Measurements from ENCODE around the gene NCOA5.

The NCOA5 gene

GRCh38 chr20:46088409-46089166 lies 1.2 kb downstream of the NCOA5 start:
- DNase-seq = no peak

- no peak for DNase-seq
Measured at GRCh38 chr20:46087161-46087560, 2.6 kb downstream of the NCOA5 start.

GRCh38 chr20:46085179-46085851 lies 4.4 kb downstream of the NCOA5 start:
- no peak for DNase-seq

DNA sequence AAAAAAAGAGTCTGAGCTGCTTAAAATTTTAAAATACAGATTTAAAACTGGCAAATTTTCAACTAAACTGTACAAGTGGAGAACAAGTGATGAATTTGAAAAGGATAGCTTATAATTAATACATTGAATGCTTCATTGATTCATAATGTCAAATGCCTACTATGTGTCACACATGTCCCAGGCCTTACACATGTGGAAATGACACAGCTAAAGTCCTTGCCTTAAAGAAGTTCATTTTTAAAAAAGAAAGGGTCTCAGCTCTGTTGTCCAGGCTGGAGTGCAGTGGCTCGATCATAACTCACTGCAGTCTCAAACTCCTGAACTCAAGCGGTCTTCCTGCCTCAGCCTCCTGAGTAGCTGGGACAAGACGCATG lies 5.0 kb downstream of the NCOA5 start:
- no peak for DNase-seq

DNA sequence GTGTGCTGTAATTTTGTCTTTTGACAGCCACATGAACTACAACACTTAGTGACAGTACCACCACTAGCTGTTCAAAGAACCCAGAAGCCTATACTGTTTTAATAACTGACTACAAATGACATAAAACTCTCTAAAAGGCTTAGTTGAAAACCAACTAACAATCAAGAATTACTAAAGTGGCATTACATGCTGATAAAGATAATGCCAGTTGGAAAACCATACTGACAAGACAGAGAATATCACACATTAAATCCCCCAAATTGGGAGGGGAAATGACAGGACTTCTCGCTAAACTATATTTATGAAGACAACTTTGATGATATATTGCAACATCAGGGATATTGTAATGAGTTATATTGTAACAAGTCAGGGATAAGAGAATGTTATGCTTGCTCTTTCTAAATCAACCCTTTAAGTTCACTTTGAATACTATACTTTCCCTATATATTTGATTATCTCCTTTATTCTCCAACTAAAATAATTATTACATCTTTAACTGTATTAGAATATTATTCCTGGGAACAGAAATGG lies 6.2 kb downstream of the NCOA5 start:
- no peak for DNase-seq

GRCh38 chr20:46083101-46083500 lies 6.7 kb downstream of the NCOA5 start:
- no peak for DNase-seq

- no peak for DNase-seq
Measured at GRCh38 chr20:46081074-46081473, 8.7 kb downstream of the NCOA5 start.

DNA sequence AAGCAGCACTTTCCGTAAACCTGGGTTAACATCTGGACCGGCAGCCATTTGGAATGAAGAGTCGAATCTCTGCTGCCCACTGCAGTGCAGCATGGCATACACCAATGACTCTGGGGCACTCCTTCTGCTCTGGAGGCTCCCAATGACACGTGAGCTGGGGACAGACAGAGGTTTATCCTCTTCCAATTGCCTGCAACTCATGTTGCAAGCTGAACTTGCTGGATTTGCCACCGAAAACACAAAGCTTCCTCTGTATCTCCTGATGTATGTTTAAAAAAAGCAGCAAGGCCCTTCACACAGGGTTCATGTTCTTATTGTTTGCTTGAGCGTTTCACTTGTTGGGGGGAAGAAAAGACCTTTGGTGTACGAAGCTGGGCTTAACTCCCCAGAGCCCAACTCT lies 10.8 kb downstream of the NCOA5 start:
- no peak for DNase-seq

DNA sequence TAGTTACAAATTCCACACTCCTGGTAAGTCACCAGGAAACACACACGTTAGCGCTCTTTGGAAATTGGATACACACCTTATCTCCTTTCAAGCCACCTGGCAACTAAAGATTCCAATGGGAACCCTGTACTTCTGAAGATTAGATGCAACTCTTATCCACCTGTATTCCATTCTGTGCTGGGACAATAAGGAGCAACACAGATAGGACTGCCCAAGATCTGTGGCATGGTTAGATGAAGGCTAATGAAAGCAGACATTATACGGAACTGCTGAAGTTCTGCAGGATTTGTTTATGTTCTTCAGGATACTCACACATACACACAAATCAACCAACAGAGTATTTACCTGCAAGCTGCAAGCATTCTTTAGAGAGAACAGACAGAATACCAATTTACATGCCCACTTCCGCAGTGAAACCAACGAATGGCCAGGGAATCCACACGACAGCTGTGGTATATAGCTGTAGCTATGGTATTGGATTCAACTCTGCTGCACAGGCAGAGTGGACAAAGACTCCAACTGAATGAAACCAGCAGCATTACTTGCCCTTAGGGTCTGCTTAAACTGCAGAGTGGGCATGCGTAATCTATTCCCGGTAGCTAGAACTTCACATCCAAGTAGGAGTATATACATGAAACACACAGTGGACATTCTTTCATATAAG lies 12.0 kb downstream of the NCOA5 start:
- no peak for DNase-seq

DNA sequence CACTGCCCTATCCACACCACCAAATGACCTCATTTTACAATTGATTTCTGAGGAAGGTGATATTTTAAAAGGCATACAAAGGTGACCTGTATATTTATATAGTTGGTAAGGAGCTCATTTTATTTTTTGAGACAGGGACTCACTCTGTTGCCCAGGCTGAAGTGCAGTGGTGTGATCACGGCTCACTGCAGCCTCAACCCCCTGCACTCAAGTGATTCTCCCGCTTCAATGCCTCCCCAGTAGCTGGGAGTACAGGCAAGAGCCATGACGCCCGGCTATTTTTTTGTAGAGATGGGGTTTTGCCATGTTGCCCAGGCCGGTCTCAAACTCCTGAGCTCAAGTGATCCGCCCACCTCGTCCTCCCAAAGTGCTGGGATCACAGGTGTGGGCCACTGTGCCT lies 13.0 kb downstream of the NCOA5 start:
- DNase-seq = no peak

DNA sequence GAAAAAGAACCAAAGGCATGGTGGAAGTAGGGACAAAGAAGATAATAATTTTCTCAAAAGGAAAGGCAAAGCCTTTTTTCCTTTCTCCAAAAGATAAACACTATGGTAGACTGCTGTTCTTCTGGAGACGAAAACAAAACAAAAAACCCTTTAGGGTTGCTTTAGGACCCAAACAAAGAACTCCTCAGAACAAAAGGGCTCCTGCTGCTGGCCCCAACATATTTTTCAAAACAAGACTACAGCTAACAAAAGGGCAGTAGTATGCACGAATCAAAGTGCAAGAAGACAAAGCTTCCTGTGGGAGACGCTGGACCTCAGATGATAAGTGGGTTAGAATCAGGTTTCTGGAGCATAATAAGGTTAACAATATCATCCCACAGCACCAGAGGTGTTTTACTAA lies 15.8 kb downstream of the NCOA5 start:
- no peak for DNase-seq

GRCh38 chr20:46073443-46073842 lies 16.3 kb downstream of the NCOA5 start:
- DNase-seq = no peak

GRCh38 chr20:46073024-46073423 lies 16.7 kb downstream of the NCOA5 start:
- DNase-seq = no peak

DNA sequence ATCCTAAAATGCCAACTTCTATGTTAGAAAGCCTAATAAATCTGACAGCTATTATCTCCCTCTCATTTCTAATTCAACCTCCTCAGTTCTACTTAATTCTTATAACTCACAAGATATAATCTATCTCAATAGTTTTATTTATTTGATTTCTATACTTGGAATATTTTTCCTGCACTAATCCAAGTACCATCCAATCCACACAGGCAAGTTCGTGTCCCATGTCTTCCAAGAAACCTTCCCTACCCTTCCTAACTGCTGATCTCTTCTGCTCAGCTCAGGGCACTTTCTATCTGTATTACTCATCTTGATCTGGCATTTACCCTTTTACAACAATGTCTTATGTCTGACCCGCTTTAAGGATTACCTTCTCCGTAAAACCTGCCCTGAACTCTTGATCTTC lies 18.2 kb downstream of the NCOA5 start:
- no peak for DNase-seq

- DNase-seq = no peak
Measured at GRCh38 chr20:46070215-46070900, 19.4 kb downstream of the NCOA5 start.

- DNase-seq = no peak
Measured at GRCh38 chr20:46065691-46066090, 24.1 kb downstream of the NCOA5 start.

DNA sequence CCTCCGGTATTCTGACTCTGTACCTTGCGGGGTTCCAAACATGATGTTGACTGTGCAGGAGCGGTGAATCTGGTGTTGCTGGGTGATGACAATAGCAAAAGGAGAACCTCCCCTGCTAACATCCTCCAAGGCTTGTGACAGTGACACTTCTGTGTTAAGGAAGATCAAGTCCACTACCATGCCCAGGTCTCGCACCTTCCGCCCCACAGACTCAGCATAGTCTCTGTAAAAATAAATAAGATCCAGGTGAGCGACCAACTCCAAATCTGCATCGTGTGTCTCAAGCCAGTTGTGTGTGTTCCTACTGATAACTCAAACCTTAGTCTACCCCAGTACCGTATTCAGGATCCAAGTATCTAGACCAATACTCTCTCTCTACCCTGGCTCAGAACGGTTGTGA lies 24.8 kb downstream of the NCOA5 start:
- DNase-seq = no peak

DNA sequence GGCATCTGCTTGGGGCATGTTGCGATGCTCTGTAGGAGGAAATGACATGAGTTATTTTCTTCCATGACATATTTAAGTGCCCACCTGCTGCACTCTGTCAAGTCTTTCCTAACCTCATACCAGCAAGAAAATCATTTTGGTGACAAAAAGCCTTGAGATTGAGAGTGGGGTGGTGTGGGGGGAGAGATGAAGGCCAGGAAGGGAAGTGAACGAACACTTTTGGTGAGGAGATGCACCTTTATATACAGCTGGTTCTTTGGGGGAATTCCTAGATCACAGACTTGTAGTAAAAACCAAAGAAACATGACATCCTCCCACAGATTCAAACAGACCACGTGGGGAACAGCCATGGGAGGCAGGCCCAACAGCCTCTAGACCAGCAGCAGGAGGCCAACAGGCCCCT lies 26.1 kb downstream of the NCOA5 start:
- DNase-seq = no peak

DNA sequence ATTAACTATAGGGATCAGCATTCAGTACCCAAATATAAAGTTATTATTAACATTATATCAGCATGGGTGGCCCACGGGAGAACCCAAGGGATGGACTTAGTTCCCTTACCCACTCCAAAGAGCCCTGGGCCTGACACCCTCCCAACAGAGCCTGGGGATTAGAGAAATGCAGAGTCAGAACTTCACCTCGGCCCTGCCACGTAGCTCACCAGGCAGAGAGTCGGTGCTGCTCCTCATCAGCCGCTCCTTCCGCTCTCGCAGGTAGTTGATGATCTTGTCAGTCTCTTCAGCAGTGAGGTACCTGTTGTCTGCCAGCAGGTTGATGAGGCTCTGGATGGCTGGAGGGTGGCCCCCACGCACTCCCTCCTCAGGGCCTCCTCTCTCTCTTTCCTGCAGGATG lies 26.6 kb downstream of the NCOA5 start:
- no peak for DNase-seq

DNA sequence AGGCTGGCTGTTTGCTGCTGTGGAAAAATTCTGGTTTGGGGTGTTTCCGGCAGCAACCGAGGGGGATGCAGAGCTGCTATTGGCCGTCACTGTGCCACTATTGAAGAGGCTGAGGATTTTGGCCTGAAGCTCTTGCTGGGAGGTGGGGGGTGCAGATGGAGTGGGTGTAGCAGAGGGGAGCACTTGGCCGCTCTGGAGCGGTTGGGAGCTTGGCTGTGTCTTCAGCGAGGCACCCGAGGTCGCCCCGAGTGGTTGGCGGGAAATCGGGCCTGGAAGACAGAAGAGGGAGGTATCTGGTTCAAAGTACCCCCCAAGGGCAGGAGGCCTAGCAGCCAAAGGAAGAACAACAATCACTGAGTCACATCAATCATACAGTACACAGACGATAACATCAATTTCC lies 27.1 kb downstream of the NCOA5 start:
- no peak for DNase-seq

DNA sequence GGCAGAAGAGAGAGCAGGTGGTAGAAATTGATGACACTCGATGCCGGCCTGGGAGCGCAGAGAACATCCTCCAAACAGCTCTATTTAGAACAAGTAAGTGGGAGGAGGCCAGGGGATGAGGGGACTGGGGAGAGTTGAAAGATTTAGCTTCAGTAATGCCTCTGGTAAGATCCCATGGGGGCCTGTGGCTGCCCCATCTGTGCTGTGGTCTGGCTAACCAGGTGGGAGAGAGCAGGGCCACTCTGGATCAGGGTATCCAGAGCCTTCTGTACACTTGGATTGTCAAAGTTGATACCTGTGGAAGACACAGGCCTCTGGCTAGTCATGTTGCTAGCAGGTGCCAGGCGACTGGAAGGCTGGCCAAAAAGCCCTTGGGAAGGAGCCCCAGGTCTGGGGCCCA lies 27.6 kb downstream of the NCOA5 start:
- no peak for DNase-seq

DNA sequence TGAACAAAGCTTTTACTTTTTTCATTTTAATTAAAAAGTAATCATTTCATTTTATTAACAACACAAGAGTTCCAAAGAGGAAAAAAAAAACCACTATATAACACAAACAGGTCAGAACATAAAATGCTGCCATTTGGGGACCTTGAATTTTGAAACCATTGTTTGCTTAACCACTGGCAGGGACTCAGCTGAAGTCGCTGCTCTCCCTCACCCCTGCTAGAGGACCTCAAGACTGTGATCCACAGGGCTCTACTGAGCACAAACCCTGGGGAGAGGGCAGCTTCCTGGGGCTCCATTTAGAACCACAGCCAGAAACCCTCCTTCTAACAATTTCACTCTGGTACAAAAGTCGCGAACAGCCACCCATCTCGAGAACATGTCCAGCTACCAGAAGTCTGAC lies 28.8 kb downstream of the NCOA5 start:
- DNase-seq = no peak

DNA sequence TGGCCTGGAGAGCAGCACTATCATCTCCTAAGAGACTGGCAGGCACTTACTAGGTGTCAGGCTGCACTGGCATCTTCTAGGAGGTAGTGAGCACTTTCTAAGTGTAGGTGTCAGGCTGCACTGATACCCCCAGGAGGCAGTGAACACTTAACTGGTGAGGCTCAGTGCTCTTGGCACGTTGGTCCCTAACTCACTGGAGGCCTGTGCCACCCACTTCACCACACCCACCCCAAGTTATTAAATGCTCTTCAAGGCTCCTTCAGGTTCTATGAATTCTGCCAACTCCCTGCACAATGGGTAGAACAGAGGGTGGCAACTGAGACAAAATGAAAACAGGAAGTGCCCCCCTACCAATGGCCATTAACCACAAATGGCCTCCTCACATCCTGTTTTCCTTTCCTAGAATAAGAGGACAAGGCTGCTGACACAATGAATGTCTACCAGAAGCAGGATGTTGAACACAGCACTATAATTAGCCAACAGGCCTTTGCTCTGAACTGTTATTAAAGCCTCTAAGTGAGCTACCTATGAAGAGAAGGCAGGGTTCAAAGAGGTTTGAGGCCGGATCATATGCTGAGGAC lies 29.4 kb downstream of the NCOA5 start:
- no peak for DNase-seq
